Activated T-helper 1 cell treated with Interleukin-2 at 50 U/mL for 16 hours (primary cell): ENCODE results near the gene RAP1GDS1.
"Not testable (repeated sequence)": the region's sequence is repeated elsewhere in the genome, so short reads cannot be mapped to it uniquely, and the experiment has no call there.

Experiments
- DNase-seq: peaks from one replicate; pipeline ENCODE4 v3.0.0-alpha.2; 2020; ENCODE audit warnings: low read depth

The RAP1GDS1 gene

GRCh38 chr4:98260579-98261404, at the start of gene RAP1GDS1:
Gene RAP1GDS1, plus strand, starts transcription at chr4:98261384. Its CDS starts 182 bp downstream, at chr4:98261566.
- DNase-seq, result peak; percentile 87

- no peak for DNase-seq
These were observed 38.9 kb upstream of the RAP1GDS1 start for GRCh38 chr4:98222306-98222705.

DNA sequence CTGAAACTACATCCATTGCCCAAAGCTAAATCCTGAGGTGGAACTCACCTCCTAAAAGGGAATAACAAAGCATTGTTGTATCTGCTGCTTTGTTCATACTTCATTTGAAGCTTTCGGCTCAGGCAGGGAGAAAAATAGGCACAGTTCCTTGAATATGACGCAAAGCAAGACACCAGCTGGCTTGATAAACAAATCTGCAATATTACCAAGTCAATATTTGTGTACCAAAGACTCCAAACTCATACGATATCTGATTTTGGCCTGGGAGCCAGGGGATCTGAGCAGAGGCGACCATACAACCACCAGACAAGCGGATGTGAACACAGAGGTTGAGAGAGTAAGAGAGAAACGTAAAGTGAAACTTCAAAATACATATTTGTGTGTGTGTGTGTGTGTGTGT, 34.8 kb upstream of the RAP1GDS1 start:
- DNase-seq, result no peak

- no peak for DNase-seq
These were observed 30.2 kb upstream of the RAP1GDS1 start for GRCh38 chr4:98230961-98231360.

DNA sequence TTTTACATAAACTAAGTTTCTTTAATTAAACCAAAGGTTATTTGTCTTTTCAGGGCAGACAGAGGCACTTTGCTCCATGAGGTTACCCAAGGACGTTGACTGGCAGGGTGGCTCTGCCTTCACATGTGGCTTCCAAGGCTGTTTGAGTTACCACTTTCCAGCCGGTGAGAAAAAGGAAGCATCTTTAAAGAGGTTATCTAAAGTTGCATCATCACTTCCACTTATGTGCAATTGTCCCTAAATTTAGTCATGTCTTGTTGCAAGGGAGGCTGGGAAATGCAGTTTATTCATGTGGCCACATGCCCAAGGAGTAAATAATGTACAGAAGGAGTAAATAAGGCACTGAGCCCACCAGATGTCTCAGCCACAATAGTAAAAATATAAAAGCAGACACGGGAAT, 29.0 kb upstream of the RAP1GDS1 start:
- no peak for DNase-seq

DNA sequence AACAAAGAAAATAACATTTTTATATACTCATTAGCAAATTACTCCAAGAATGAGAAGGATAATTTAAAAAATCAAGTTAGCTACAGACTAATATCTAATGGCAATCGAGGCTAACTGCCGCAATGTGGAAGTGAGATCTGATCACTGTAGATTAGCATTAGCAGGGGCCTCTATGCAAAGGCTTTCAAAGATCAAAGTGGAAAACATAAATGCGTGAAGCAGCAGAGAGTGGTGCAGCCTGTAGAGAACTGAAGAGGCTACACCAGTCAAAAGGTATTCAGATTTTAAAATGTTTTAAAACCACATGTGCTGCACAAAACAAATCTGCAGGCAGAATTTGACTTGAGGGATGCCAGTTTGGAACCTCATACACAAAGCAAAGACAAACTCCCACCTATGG, 24.0 kb upstream of the RAP1GDS1 start:
- DNase-seq, result no peak

- no peak for DNase-seq
These were observed 19.1 kb upstream of the RAP1GDS1 start for GRCh38 chr4:98242063-98242462.

DNA sequence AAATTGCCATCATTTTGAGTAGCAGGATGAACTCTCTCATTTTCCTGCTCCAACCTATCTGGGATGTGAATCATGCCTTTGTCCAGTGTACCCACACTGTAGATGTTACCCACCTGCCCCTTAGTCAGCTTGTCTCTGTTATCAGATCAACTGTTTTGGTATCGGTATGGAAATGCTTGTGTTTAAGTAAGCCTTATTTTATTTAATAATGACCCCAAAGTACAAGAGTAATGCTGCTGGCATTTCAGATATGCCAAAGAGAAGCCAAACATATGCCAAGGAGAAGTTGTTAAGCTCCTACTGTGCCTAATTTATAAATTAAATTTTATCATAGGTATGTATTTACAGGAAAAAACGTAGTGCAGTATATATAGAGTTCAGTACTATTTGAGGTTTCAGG, 18.6 kb upstream of the RAP1GDS1 start:
- DNase-seq, result no peak

DNA sequence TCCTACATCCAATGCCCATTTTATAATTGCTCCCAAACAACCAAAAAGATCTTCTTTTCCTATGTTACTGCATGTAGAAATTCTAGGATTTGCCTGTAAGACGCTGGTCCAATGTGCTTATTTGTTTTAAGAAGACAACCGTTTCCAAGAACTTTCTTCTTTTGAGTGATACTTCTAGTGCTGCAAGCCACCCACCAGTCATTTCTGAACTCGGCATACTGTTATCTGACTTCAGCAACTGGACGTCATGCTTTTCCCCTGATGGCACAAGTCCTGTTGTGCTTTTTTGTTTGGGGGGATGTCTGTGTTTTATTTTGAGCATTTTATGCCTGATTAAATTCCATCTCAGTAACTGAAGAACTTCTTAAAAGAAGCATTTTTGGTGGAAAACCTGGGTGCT, 16.0 kb upstream of the RAP1GDS1 start:
- no peak for DNase-seq

DNA sequence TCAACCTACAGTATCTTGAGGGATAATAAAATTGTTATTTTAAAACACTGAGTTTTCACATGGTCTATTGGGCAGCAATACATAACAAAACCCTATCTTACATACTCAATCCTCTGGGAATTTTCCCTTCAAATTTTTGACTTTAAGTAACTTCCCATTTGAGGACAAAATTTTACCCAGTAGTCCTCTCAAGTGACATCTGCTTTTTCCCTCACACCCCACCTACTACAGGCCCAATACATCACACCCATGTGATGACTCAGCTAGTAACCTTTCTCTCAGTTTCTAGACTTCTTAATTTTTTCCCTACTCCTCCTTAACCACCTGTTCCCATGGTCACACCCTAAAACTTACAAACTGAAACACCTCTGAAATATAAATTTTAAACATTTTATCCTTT, 12.2 kb upstream of the RAP1GDS1 start:
- no peak for DNase-seq

- no peak for DNase-seq
These were observed 11.4 kb upstream of the RAP1GDS1 start for GRCh38 chr4:98249831-98250230.

DNA sequence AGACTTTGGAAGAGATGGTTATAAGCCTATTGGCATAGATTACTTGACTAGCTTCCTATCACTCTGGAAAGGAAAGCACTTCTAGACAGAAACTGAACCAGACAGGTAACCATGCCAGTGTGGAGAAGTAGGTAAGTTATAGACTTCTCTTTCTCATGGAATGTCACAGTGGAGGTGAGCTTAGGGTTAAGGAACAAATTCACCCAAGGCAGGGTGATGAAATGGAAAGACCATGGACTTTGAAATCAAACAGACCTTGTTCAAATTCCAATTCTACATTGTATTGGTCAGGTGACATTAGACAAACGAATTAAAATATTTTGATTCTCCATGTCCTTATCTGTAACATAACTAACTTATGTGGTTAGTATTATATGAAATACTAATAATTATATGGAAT, 7.7 kb upstream of the RAP1GDS1 start:
- no peak for DNase-seq

- DNase-seq, result peak; percentile 5
These were observed 1.1 kb upstream of the RAP1GDS1 start for GRCh38 chr4:98260047-98260578.

- DNase-seq, result no peak
These were observed 464 bp downstream of the RAP1GDS1 start for GRCh38 chr4:98261405-98262291.

GRCh38 chr4:98262431-98262830, 1.2 kb downstream of the RAP1GDS1 start:
- no peak for DNase-seq

DNA sequence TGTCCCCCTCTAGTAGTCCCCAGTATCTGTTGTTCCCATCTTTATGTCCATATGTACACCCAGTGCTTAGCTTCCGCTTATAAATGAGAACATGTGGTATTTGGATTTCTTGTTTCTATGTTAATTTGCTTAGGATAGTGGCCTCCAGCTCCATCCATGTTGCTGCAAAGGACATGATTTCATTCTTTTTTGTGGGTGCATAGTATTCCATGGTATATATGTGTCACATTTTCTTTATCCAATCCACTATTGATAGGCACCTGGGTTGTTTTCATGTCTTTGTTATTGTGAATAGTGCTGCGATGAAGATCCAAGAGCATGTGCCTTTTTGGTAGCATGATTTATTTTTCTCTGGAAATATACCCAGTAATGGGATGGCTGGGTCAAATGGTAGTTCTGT, 6.3 kb downstream of the RAP1GDS1 start:
- DNase-seq, result no peak

DNA sequence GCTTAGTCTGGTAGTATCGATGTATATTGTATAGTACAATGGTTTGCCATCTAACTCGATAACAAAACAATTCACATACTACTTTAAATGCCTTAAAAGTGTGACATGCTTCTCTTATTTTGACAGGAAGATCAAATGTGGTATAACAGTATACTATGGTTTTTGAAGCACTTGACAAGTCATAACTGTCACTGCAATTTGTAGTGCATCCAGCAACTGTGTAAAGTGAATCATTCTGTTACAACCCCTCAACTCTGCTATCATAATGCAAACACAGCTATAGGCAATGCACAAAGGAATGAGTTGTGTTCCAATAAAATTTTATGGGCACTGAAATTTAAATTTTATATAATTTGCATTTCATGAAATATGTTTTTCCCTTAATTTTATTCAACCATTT, 14.0 kb downstream of the RAP1GDS1 start:
- DNase-seq, result no peak

GRCh38 chr4:98283219-98284189, 22.3 kb downstream of the RAP1GDS1 start:
- no peak for DNase-seq

DNA sequence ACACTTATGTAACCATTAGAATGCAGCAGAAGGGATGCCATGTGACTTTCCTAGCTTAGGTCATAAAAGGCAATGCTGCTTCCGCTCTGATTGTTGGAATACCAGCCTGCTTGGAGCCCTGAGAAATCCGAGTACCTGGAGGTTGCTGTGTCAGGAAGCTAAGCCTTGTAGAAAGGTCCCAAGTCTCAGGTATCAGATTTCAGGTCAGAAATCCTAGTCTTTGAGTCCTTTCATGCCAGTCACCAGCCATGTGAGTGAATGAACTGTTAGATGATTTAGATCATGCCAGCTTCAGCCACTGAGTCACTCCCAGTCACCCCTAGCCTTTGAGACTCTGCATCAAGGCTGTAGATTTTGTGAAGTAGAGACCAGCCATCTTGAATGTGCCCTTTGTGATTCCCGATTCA, 23.5 kb downstream of the RAP1GDS1 start:
- DNase-seq, result no peak

- no peak for DNase-seq
These were observed 24.5 kb downstream of the RAP1GDS1 start for GRCh38 chr4:98285676-98286075.

DNA sequence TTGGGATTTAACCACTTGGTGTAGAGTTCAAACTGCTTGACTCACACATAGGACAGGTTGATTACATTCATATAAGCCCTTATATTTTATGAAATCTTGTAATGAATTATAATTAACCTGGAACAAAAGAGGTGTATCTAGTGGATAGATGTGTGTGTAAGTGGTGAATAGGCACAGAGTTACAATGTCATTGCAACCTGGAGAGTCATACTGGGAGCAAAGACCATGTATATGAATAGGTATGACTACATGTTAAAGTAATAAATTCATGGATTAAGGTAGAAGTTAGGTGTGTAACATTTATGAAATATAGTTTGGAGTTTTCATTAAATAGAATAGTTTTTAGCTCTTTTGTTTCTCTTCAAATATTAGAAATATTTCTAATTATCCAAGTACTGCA, 26.1 kb downstream of the RAP1GDS1 start:
- no peak for DNase-seq

DNA sequence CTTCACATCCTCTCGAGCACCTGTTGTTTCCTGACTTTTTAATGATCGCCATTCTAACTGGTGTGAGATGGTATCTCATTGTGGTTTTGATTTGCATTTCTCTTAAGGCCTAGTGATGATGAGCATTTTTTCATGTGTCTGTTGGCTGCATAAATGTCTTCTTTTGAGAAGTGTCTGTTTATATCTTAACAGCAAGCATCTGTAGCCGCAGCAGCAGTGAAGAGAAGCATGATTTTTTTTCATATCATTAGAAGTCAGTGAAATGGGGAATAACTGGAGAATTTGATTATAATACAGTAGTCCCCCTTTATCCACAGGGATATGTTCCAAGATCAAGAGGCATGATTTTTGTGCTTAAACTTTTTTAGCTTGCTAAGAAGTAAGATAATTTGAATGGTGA, 27.5 kb downstream of the RAP1GDS1 start:
- DNase-seq, result not testable (repeated sequence)
